Gastroesophageal sphincter (tissue), 3 donors: ENCODE results near the gene UCKL1.

Source experiments
- EP300 ChIP-seq: sonication (generic); formaldehyde crosslinking; IDR thresholded peaks from one replicate; pipeline ENCODE4 v1.6.1; 2017; ENCODE audit warnings: antibody characterized with exemption, mild to moderate bottlenecking
- POLR2A ChIP-seq, 2 donors: fragments of 450-650 bp; IDR thresholded peaks; one replicate each; pipeline ENCODE4 v1.6.1; 2017; ENCODE audit warnings: antibody characterized with exemption in 2 of 2, mild to moderate bottlenecking in 2 of 2, moderate library complexity in 1 of 2
- TF ChIP-seq, protein P1 (sequence below), 4 experiments: fragments of 200-600 bp in 2 of 4; fragments of 450-650 bp in 2 of 4; sonication (generic) in 1 of 4; IDR thresholded peaks; one replicate each; pipeline ENCODE4 v1.5.1; 2017 to 2019; ENCODE audit warnings: antibody characterized with exemption in 4 of 4, mild to moderate bottlenecking in 2 of 4, moderate library complexity in 2 of 4

DNA sequence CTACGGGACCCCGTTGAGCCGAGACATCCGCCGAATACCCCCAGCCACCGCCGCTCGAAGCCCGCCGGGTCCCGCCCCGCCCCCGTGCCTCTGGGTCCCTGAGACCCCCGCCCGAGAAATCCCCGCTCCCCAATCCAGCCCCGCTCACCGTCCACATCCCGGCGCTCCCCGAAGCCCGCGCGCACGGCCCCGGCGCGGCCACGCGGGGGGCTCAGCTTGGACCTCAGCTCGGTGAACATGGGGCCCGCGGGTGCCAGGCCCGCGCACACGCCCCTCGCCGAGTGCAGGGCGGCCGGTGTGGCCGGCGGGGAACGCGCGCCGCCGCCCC is 23.0 kb upstream of the UCKL1 start:
- TF ChIP-seq EP300 (no peak), POLR2A (IDR thresholded peaks at IDR 0.05) (no peak)
- TF ChIP-seq, protein P1, sequence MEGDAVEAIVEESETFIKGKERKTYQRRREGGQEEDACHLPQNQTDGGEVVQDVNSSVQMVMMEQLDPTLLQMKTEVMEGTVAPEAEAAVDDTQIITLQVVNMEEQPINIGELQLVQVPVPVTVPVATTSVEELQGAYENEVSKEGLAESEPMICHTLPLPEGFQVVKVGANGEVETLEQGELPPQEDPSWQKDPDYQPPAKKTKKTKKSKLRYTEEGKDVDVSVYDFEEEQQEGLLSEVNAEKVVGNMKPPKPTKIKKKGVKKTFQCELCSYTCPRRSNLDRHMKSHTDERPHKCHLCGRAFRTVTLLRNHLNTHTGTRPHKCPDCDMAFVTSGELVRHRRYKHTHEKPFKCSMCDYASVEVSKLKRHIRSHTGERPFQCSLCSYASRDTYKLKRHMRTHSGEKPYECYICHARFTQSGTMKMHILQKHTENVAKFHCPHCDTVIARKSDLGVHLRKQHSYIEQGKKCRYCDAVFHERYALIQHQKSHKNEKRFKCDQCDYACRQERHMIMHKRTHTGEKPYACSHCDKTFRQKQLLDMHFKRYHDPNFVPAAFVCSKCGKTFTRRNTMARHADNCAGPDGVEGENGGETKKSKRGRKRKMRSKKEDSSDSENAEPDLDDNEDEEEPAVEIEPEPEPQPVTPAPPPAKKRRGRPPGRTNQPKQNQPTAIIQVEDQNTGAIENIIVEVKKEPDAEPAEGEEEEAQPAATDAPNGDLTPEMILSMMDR (IDR thresholded peaks at IDR 0.05) = no peak
